Common myeloid progenitor, CD34-positive (primary cell): ENCODE results near the gene ABCB11.
A peak's percentile ranks its signal among the peaks of the same experiment; 100 is the strongest.
"Not testable (repeated sequence)": the region's sequence is repeated elsewhere in the genome, so short reads cannot be mapped to it uniquely, and the experiment has no call there.

Experiments
- CTCF ChIA-PET: fragments of 350-600 bp; sonication (Branson Sonifier 250); formaldehyde crosslinking; loops from one replicate; lab custom pipeline; 2021; ENCODE audit warnings: antibody characterized with exemption; lab: Charles Lee
- POLR2A ChIA-PET: fragments of 350-600 bp; sonication (Branson Sonifier 250); formaldehyde crosslinking; loops from one replicate; lab custom pipeline; 2021; ENCODE audit warnings: antibody characterized with exemption; lab: Charles Lee
- DNase-seq, 3 donors: peaks; one replicate each; pipeline versions ENCODE4 v3.0.0 to v3.0.0-alpha.2; 2013
- H3K27ac ChIP-seq, 2 experiments: 1 replicate in 1 of 2; 2 replicates in 1 of 2; pipeline ENCODE4 v1.7.0; 2013; ENCODE audit warnings: inconsistent platforms in 2 of 2, low read length in 2 of 2, mild to moderate bottlenecking in 2 of 2, low read depth in 1 of 2, moderate library complexity in 1 of 2; ENCODE audit not compliant: severe bottlenecking in 2 of 2, insufficient read depth in 1 of 2, poor library complexity in 1 of 2
- H3K27me3 ChIP-seq, 5 experiments: replicated peaks in 2 of 5; 1 replicate in 3 of 5; 2 replicates in 2 of 5; pipeline versions ENCODE4 v1.6.1 to v1.7.0; 2013; ENCODE audit warnings: low read length in 4 of 5, mild to moderate bottlenecking in 2 of 5, moderate library complexity in 2 of 5, inconsistent platforms in 1 of 5; ENCODE audit not compliant: insufficient read depth in 5 of 5, control insufficient read depth in 4 of 5
- H3K36me3 ChIP-seq, 4 experiments: 1 replicate in 2 of 4; 2 replicates in 2 of 4; pipeline versions ENCODE4 v1.6.1 to v1.7.0; 2013; ENCODE audit warnings: low read length in 3 of 4, control low read depth in 1 of 4, mild to moderate bottlenecking in 1 of 4; ENCODE audit not compliant: control insufficient read depth in 4 of 4, insufficient read depth in 4 of 4
- H3K4me1 ChIP-seq, 4 experiments: 1 replicate in 3 of 4; 2 replicates in 1 of 4; pipeline versions ENCODE4 v1.6.1 to v1.7.1; 2013; ENCODE audit warnings: low read length in 3 of 4, mild to moderate bottlenecking in 3 of 4, control low read depth in 1 of 4, inconsistent platforms in 1 of 4, moderate library complexity in 1 of 4; ENCODE audit not compliant: control insufficient read depth in 4 of 4, insufficient read depth in 4 of 4; ENCODE audit errors: control extremely low read depth in 1 of 4
- H3K4me3 ChIP-seq, 7 experiments: 1 replicate in 4 of 7; 2 replicates in 3 of 7; pipeline versions ENCODE4 v1.5.1 to v1.7.0; 2013; ENCODE audit warnings: mild to moderate bottlenecking in 7 of 7, low read length in 6 of 7, moderate library complexity in 6 of 7, inconsistent platforms in 2 of 7, low read depth in 2 of 7, control low read depth in 1 of 7; ENCODE audit not compliant: insufficient read depth in 4 of 7, control insufficient read depth in 1 of 7; ENCODE audit errors: extremely low read depth in 1 of 7
- H3K9me3 ChIP-seq, 5 experiments: 1 replicate in 4 of 5; 2 replicates in 1 of 5; pipeline versions ENCODE4 v1.6.1 to v1.7.1; 2013; ENCODE audit warnings: low read length in 4 of 5, mild to moderate bottlenecking in 2 of 5, inconsistent platforms in 1 of 5, low read depth in 1 of 5, moderate library complexity in 1 of 5; ENCODE audit not compliant: control insufficient read depth in 4 of 5, insufficient read depth in 2 of 5; ENCODE audit errors: control extremely low read depth in 1 of 5
- WGBS: methylation state at CpG from one replicate; pipeline ENCODE4 v1.1.5; 2013; ENCODE audit not compliant: insufficient coverage; 5-methylcytosine and 5-hydroxymethylcytosine counted together

ABCB11 gene

GRCh38 chr2:169014780-169015179 lies 16.3 kb downstream of the ABCB11 start:
- no peak overlapping the region for H3K27ac ChIP-seq
- H3K36me3 ChIP-seq = no peaks in the 10 kb centered on the region
- H3K4me3 ChIP-seq = no peak overlapping the region
- CTCF ChIA-PET = interaction anchor here (1.4 kb wide), 1 partner anchor 23 kb away, joined by 4 read pairs; no protein-coding TSS in a partner anchor
- peaks cover 0 to 6% (median under 1%) of the 10 kb centered on the region in 4 experiments for H3K4me1 ChIP-seq
- H3K27me3 ChIP-seq = no peaks in the 10 kb centered on the region
- POLR2A ChIA-PET = no interaction called here
- 89% methylated on average over 3 of the region's 3 CpGs for WGBS
- DNase-seq = no peak
- no peaks in the 10 kb centered on the region for H3K9me3 ChIP-seq

GRCh38 chr2:169013628-169014026 lies 17.5 kb downstream of the ABCB11 start:
- CTCF ChIA-PET = no interaction called here

GRCh38 chr2:169012812-169013627 lies 18.1 kb downstream of the ABCB11 start:
- Histone ChIP-seq H3K4me1 (peaks cover 0 to 7% (median under 1%) of the 10 kb centered on the region in 4 experiments), H3K4me3 (no peak overlapping the region), H3K36me3 (no peaks in the 10 kb centered on the region), H3K27me3 (no peaks in the 10 kb centered on the region), H3K9me3 (no peaks in the 10 kb centered on the region), H3K27ac (no peak overlapping the region)
- CTCF ChIA-PET = no interaction called here
- no peak for DNase-seq
- POLR2A ChIA-PET = no interaction called here
- WGBS = 94% methylated on average over 3 of the region's 6 CpGs

More at GRCh38 chr2:169013628-169014026, 17.5 kb downstream of the ABCB11 start:
- POLR2A ChIA-PET = no interaction called here
- Histone ChIP-seq H3K27me3 (no peaks in the 10 kb centered on the region), H3K9me3 (no peaks in the 10 kb centered on the region), H3K4me1 (peaks cover 0 to 6% (median under 1%) of the 10 kb centered on the region in 4 experiments), H3K36me3 (no peaks in the 10 kb centered on the region), H3K4me3 (no peak overlapping the region), H3K27ac (no peak overlapping the region)
- DNase-seq = no peak
- no CpG with 5 or more reads among the region's 4 CpGs for WGBS

- H3K4me3 ChIP-seq, H3K36me3 ChIP-seq, H3K27me3 ChIP-seq, CTCF ChIA-PET, H3K9me3 ChIP-seq, H3K4me1 ChIP-seq, POLR2A ChIA-PET, H3K27ac ChIP-seq: not testable (repeated sequence)
- peak; percentile 37 to 84 (median 67) for DNase-seq
- 84% methylated on average over 3 of the region's 5 CpGs for WGBS
Observed at GRCh38 chr2:169012191-169012792, 18.8 kb downstream of the ABCB11 start.

GRCh38 chr2:169011698-169012097 lies 19.4 kb downstream of the ABCB11 start:
- peaks cover 0 to 9% (median under 1%) of the 10 kb centered on the region in 4 experiments for H3K4me1 ChIP-seq
- no peak overlapping the region for H3K27ac ChIP-seq
- POLR2A ChIA-PET = no interaction called here
- H3K27me3 ChIP-seq = no peaks in the 10 kb centered on the region
- no peaks in the 10 kb centered on the region for H3K36me3 ChIP-seq
- WGBS = 92% methylated on average over 2 of the region's 2 CpGs
- DNase-seq = no peak
- CTCF ChIA-PET = no interaction called here
- H3K4me3 ChIP-seq = no peak overlapping the region
- no peaks in the 10 kb centered on the region for H3K9me3 ChIP-seq

- CTCF ChIA-PET = interaction anchor here (1.1 to 1.3 kb wide), 2 partner anchors 13 to 18 kb away, joined by 3 read pairs; no protein-coding TSS in a partner anchor
- H3K36me3 ChIP-seq = no peaks in the 10 kb centered on the region
- H3K4me1 ChIP-seq = peaks cover 0 to 9% (median under 1%) of the 10 kb centered on the region in 4 experiments
- no peak overlapping the region for H3K4me3 ChIP-seq
- POLR2A ChIA-PET = no interaction called here
- WGBS = 73% methylated on average over 3 of the region's 8 CpGs
- no peaks in the 10 kb centered on the region for H3K9me3 ChIP-seq
- no peak overlapping the region for H3K27ac ChIP-seq
- H3K27me3 ChIP-seq = no peaks in the 10 kb centered on the region
- no peak for DNase-seq
Observed at GRCh38 chr2:169010633-169011460, 20.3 kb downstream of the ABCB11 start.
